Fibroblast of lung (primary cell): ENCODE measurements around the gene S1PR2. TPM values are rescaled to one million over a fixed set of nuclear protein-coding genes. Genes with fewer than 3 reads are reported as not detected.
"Not testable (repeated sequence)": the region's sequence is repeated elsewhere in the genome, so short reads cannot be mapped to it uniquely, and the experiment has no call there.

Experiments
- DNase-seq, 2 donors: peaks; one replicate each; pipeline versions ENCODE4 v3.0.0 to v3.0.0-alpha.2; 2010; ENCODE audit warnings: low read depth in 2 of 2
- H2AFZ ChIP-seq: 2 replicates; pipeline ENCODE4 v1.5.1; 2012; ENCODE audit warnings: low read length, control low read depth, inconsistent platforms
- H3K27ac ChIP-seq: 2 replicates; pipeline ENCODE4 v1.5.1; 2011; ENCODE audit warnings: low read length, control low read depth; ENCODE audit not compliant: insufficient read depth
- H3K27me3 ChIP-seq: 2 replicates; pipeline ENCODE4 v1.5.1; 2011; ENCODE audit warnings: mild to moderate bottlenecking, low read length; ENCODE audit not compliant: control insufficient read depth, insufficient read depth
- H3K36me3 ChIP-seq: 2 replicates; pipeline ENCODE4 v1.5.1; 2011; ENCODE audit warnings: low read length; ENCODE audit not compliant: control insufficient read depth, insufficient read depth
- H3K4me1 ChIP-seq: 2 replicates; pipeline ENCODE4 v1.5.1; 2011; ENCODE audit warnings: low read length; ENCODE audit not compliant: control insufficient read depth, insufficient read depth; ENCODE audit errors: extremely low read depth
- H3K4me2 ChIP-seq: 2 replicates; pipeline ENCODE4 v1.5.1; 2011; ENCODE audit warnings: low read length, control low read depth; ENCODE audit not compliant: insufficient read depth; ENCODE audit errors: extremely low read depth
- H3K4me3 ChIP-seq, 4 experiments: fragments of 200-600 bp in 1 of 4; sonication (generic) in 1 of 4; replicated peaks in 1 of 4; 2 replicates each; pipeline ENCODE4 v1.5.1; 2011 to 2016; ENCODE audit warnings: low read length in 4 of 4, low read depth in 3 of 4, mild to moderate bottlenecking in 3 of 4, control low read depth in 2 of 4, inconsistent platforms in 1 of 4, mixed read lengths in 1 of 4; ENCODE audit not compliant: insufficient read depth in 1 of 4; ENCODE audit errors: control extremely low read depth in 1 of 4
- H3K79me2 ChIP-seq: 2 replicates; pipeline ENCODE4 v1.5.1; 2012; ENCODE audit warnings: mild to moderate bottlenecking, low read length, inconsistent platforms; ENCODE audit not compliant: control insufficient read depth, insufficient read depth
- H3K9ac ChIP-seq: 2 replicates; pipeline ENCODE4 v1.5.1; 2011; ENCODE audit warnings: mild to moderate bottlenecking, low read length, control low read depth; ENCODE audit not compliant: insufficient read depth
- H3K9me3 ChIP-seq: 2 replicates; pipeline ENCODE4 v1.5.1; 2012; ENCODE audit warnings: low read depth, low read length; ENCODE audit not compliant: control insufficient read depth, insufficient read depth
- H4K20me1 ChIP-seq: 2 replicates; pipeline ENCODE4 v1.5.1; 2011; ENCODE audit warnings: low read length; ENCODE audit not compliant: control insufficient read depth, insufficient read depth; ENCODE audit errors: extremely low read depth
- EZH2 ChIP-seq: IDR thresholded peaks from 2 replicates; pipeline ENCODE4 v1.5.1; 2012; ENCODE audit warnings: low read length, control low read depth, mild to moderate bottlenecking; ENCODE audit errors: missing control alignments
- polyA plus RNA-seq, 2 donors: library from polyadenylated mRNA; depleted of rRNA in 1 of 2; stranded (reverse) in 1 of 2; unstranded in 1 of 2; fragments of >200 nt; gene quantifications; 2 replicates each; pipeline ENCODE4 v1.2.1, GENCODE V29; 2011 to 2012; ENCODE audit warnings: missing spikeins in 1 of 2
- total RNA-seq: library from RNA; depleted of rRNA; stranded (reverse); fragments of >200 nt; gene quantifications from 2 replicates; pipeline ENCODE4 v1.2.1, GENCODE V29; 2014
- TF ChIP-seq, protein P1 (sequence below), 2 donors: IDR thresholded peaks in 1 of 2; conservative IDR thresholded peaks in 1 of 2; 1 replicate in 1 of 2; 2 replicates in 1 of 2; pipeline ENCODE4 v1.5.1; 2011 to 2012; ENCODE audit warnings: low read length in 2 of 2, control low read depth in 1 of 2, inconsistent platforms in 1 of 2, low read depth in 1 of 2, mild to moderate bottlenecking in 1 of 2

Gene S1PR2
- total and polyA plus RNA-seq, 2 donors (not counting 1 experiment from before 2014, with no cell fraction given), result 25.9 to 30.4 TPM

DNA sequence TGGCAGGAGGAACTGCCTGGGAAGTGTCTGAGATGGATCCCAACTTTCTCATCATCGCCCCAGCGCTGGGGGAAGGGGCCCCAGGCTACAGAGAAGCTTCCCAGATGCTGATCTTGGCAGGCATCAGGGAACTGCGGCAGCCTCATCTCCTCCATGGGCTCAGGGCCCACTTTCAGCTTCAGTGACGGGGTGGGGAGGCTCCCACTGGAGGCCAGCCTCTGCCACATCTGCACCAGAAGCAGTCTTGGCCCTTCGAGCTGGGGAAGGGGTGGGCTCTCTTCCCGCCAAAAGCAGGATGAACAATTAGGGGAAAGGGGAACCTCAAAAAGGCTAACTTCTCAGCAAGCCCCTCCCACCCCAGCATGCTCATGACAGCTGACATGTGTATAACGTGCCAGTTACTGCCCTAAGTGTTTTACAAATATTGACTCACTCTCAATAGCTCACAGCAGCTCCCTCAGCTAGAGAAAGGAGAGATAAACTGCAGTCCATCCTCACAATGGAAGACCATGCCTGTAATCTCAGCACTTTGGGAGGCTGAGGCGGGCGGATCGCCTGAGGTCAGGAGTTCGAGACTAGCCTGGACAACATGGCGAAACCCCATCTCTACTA is 7.1 kb upstream of the S1PR2 start:
- Histone ChIP-seq H3K27ac (peak overlapping the region; percentile 87), H2AFZ (peak overlapping the region; percentile 68)

DNA sequence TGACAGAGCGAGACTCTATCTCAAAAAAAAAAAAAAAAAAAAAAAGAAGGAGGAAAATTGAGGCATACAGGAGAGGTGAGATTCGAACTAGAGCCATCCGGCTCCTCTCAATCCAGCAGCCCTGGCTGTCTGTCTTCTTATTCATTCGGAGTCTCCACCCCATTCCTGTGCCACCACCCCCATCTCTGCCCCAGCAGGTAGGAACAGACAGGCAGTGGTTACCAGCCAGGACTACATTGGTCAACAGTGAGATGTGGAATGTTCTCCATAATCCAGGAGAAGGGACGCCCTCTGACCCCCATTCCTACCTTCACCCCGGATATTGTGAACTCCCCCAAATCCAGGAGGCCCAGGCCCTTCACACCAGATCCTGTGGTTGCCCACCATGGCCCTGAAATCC is 6.6 kb upstream of the S1PR2 start:
- peak overlapping the region; percentile 87 for H3K27ac ChIP-seq
- no peaks in the 10 kb centered on the region for H3K27me3 ChIP-seq
- H3K9ac ChIP-seq, result peak overlapping the region; percentile 40
- no peaks in the 10 kb centered on the region for H4K20me1 ChIP-seq
- H3K79me2 ChIP-seq, result no peaks in the 10 kb centered on the region
- no peaks in the 10 kb centered on the region for H3K9me3 ChIP-seq
- no peak overlapping the region for H3K4me3 ChIP-seq
- DNase-seq, result no peak
- H3K4me2 ChIP-seq, result no peak overlapping the region
- no peaks in the 10 kb centered on the region for H3K36me3 ChIP-seq
- TF ChIP-seq, protein P1, sequence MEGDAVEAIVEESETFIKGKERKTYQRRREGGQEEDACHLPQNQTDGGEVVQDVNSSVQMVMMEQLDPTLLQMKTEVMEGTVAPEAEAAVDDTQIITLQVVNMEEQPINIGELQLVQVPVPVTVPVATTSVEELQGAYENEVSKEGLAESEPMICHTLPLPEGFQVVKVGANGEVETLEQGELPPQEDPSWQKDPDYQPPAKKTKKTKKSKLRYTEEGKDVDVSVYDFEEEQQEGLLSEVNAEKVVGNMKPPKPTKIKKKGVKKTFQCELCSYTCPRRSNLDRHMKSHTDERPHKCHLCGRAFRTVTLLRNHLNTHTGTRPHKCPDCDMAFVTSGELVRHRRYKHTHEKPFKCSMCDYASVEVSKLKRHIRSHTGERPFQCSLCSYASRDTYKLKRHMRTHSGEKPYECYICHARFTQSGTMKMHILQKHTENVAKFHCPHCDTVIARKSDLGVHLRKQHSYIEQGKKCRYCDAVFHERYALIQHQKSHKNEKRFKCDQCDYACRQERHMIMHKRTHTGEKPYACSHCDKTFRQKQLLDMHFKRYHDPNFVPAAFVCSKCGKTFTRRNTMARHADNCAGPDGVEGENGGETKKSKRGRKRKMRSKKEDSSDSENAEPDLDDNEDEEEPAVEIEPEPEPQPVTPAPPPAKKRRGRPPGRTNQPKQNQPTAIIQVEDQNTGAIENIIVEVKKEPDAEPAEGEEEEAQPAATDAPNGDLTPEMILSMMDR (conservative IDR thresholded peaks at IDR 0.05 in 1 of 2, IDR thresholded peaks at IDR 0.05 in 1 of 2; ENCODE audit: low read depth in 1 of 2, low read length in 2 of 2), result no peak
- TF ChIP-seq EZH2, result no peak
- peaks cover 15% of the 10 kb centered on the region for H3K4me1 ChIP-seq
- H2AFZ ChIP-seq, result no peak overlapping the region

More for the DNA sequence above, 7.1 kb upstream of the S1PR2 start:
- Histone ChIP-seq H3K36me3 (no peaks in the 10 kb centered on the region), H3K4me1 (peaks cover 15% of the 10 kb centered on the region), H4K20me1 (no peaks in the 10 kb centered on the region), H3K4me3 (no peak overlapping the region), H3K79me2 (no peaks in the 10 kb centered on the region), H3K4me2 (peak overlapping the region; percentile 66), H3K9me3 (no peaks in the 10 kb centered on the region), H3K9ac (peak overlapping the region; percentile 40), H3K27me3 (no peaks in the 10 kb centered on the region)
- TF ChIP-seq, protein P1 (conservative IDR thresholded peaks at IDR 0.05 in 1 of 2, IDR thresholded peaks at IDR 0.05 in 1 of 2; ENCODE audit: low read depth in 1 of 2, low read length in 2 of 2), result no peak
- TF ChIP-seq EZH2, result no peak
- DNase-seq, result peak; percentile 17 to 100

DNA sequence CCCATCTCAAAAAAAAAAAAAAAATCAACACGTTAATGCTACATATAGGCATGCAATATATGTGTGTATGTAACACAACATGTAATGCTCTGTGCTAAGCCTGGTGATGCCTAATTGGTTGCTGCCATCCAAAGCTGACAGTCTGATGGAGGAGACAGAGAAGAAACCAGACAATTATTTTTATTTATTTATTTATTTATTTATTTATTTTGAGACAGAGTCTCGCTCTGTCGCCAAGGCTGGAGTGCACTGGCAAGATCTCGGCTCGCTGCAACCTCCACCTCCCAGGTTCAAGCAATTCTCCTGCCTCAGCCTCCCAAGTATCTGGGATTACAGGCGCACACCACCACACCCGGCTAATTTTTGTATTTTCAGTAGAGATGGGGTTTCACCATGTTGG is 4.3 kb upstream of the S1PR2 start:
- H4K20me1 ChIP-seq, H3K4me2 ChIP-seq, H3K4me3 ChIP-seq, H3K27me3 ChIP-seq, H3K9ac ChIP-seq, H2AFZ ChIP-seq, DNase-seq, H3K79me2 ChIP-seq, H3K9me3 ChIP-seq, H3K36me3 ChIP-seq: not testable (repeated sequence)
- peaks cover 18% of the 10 kb centered on the region for H3K4me1 ChIP-seq
- H3K27ac ChIP-seq, result peak overlapping the region; percentile 48
